Stimulated activated CD4-positive, alpha-beta T cell treated with anti-CD3 and anti-CD28 coated beads, Interleukin-2, amount 100 ng/mL, for 4 hours (primary cell): ENCODE data around the gene MYZAP.

Source experiments
- DNase-seq: peaks from one replicate; pipeline ENCODE4 v3.0.0-alpha.2; 2020; ENCODE audit warnings: low read depth

MYZAP gene

DNA sequence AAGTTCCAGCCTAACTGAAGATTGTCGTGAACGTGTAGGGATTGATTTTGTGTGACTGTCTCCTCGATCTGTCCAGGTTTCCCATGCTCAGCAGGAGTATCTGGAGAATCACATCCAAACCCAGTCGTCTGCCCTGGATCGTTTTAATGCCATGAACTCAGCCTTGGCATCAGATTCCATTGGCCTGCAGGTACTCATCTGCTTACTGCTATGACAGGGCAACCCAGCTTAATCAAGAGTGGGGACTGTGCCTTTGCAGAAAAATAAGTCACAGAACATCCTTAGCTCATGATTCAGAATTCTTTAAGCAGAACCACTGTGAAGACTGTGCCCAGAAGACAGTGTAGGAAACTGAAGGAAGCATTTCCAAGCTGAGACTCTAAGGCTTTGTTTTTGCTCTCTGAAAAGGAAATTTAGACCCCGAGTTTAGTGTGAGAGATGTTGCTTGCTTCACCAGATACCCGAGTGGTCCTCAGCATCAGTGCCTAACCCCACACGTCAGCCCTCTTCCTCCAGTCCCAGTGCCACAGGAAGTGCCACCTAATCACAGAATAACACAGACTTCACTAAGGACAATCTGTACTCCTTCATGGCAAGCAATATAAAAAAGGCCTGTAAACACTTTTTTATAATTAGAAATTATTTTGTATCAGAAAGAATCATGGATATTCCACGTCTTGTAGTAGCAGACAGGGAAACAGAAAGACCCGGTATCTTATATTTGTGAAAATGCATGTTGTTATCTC lies 34.2 kb downstream of the MYZAP start:
- DNase-seq, result no peak

DNA sequence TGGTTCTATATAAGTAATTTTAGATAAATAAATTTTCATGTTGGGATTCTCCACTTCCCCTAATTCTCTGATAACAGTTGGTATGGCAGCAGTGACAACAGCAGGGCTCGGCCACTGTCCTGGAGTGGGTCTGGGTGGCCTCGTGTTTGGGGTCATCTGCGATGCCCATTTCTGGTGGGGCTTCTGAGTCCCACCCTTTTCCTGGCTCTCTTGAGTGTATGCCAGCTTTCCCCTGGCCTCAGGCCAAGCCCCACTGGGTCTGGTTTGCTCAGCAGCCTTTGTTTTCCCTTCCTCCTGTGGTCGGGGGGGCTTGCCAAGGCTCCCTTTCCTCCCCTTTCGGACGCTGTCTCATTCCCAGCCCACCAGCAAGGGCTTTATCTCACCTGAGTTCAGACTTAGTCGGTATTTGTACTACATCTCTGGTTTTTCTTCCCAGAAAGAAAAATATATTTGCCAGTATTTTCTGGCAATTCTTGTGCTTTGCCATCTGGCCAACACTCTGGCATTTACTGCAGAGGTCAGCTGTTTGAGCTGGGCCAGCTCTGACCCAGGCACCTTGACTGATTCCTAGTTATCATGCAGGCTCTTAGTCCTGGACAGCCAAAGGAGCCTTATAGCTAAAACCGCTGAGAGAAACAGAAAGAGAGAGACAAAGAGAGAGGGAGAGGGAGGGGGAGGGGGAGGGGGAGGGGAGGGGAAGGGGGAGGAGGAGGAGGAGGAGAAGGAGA lies 35.2 kb downstream of the MYZAP start:
- no peak for DNase-seq

DNA sequence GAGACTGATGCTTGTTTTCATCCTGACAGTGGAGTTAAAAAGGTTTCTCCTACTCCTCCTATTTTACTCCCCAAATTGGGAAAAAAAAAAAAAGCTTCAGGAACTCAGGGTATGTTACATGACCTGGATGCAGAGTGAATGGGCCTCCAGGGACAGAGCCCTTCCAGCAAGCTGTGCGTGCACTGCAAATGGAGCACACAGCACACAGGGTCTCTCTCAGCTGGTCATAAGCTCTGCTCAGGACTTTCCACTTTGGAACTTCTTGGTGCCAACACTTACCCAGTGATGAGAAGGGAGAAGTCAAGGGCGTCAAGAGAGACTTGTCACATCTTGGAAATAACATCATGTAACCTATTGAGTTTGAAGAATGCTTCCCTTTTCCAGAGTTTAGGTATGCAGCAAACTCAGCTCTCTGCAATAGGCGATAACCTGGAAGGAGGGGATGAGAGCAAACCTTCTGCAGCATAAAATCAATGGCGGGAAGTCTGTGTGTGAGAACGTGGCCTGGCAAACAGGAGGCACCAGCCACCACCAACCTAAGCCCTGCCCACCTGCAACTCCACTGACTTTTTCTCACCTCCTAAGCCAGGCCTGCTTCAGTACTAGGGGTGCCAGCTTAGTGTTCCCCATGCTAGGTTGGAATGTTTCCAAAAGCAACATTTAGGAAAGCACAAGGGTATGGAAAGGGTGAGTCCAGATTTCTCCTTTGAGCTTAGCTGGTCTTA lies 39.8 kb downstream of the MYZAP start:
- DNase-seq, result no peak

DNA sequence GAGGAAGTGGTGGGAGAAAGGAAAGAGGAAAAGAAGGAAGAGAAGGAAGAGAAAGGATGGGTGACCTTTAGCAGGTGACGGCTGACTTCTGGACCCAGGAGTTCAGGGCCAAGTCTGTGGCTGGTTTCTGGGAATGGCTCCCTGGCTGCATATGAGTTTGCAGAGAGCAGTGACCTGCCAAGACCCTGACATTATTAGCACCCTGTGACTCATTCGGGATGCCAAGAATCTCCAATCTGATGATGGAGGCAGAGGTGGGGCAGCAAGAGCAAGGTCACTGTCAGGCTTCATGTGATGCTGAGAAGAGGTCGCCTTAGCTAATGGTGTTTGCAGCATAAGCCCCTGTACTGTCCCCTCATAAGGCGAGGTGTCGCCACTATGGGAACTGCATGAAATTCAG lies 42.6 kb downstream of the MYZAP start:
- no peak for DNase-seq

DNA sequence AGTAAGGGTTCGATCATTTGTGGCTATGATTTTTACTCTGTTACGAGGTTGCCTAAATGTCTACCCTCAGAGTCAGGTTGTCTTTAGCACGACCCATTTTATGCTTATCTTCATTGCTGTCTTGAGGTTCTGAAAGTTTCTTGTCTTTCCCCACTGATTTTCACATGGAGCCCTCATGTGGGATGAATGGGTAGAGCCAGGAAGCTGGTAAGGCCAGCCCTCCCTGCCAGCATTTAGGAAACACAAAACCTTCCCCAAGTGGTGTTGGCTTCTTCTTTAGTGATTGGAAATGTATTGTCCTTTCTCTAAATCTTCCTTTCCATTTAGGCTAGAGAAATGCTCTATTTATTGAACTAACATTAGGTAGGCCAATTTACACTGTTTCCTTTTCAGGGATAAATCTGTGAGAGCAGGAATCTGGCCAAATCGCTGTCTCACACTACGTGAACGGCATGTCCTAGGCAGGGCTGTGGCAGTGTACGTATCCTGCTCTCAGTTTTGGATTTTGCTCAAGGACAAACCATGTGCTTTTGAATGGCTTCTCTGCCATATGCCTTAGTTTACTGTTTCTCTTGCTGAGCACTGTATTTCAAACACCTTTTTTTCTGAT lies 43.7 kb downstream of the MYZAP start:
- no peak for DNase-seq

DNA sequence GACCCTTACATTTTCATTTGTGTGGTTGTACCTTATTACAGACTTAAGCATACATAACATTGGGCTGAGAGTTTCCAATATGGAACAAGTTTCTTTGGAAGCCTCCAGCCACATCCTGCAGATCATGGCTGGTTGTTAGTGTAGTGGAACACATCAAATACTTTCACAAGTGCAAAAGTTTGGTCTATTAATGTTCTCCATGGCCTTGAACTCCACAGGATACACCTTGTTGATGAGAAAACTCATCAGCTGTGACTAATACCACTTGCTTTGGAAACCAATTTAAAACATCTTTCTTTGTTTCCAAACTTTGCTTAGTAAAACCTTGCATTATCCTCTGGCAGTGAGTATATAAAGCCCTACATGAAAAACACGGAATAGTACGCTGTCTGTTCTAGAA lies 46.1 kb downstream of the MYZAP start:
- DNase-seq, result no peak

DNA sequence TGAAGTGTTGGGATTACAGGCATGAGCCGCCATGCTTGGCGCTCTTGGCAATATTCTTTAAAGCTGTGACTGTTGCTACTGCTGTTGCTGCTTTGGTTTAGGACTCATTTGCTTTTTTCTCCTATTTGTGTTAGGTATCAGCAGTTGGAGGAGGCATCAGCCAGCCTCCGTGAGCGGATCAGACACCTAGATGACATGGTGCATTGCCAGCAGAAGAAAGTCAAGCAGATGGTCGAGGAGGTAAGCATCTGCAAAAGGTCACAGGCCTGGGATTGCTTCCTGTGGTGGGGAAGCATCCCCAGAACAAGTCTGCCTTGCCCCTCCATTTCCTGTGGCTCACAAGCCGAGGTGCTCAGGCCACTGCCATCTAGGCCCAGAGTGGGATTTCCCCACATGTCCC lies 47.6 kb downstream of the MYZAP start:
- DNase-seq, result no peak

DNA sequence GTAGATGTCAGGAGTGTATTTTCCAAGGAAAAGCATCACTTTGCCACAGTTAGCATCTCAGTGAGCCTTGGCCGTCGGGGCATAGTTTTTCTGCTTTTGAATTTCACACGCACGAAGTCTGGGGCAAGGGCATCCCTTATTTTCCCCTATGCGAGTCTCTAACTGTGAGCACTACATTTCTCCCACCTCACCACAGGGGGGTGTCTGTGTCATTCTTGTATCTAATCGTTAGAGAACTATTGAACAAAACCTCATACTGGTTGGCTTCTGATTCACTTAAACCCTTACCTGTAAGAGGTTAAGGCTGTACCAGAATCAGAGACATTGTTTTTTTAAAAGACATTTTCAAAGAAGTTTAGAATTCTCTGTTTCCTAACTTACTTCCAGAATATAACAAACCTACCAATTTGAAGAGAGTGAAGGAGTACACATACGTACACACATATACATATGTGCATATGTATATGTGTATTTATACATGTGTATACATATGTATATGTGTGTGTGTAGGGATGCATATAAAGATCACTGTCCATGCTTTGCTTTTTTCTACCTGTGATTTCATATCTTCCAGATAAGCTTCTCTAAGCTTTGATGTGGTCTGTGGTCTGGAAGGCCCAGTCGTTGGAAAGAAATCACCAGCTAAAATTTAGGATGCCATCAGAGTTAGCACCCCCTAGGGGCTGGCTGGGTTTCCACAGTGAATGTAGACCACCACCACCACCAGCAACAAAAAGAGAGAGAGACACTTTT lies 49.4 kb downstream of the MYZAP start:
- no peak for DNase-seq

DNA sequence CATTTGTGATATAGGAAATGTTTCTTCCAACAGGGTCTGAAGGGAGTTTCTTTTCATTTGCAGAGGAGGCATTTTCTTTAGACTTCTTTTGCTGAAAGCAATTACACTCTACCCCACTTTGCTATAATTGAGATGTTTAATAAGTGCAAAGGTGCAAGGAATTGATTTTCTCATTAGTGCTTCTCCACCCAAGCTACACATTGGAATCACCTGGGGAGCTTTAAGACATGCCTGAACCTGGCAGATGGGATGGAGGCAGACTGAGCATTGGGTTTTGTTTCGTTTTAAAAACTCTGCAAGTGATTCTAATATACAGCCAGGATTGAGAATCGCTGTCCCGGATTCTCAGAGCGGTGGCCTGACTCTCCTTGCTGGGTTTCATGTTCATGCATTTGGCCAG lies 52.1 kb downstream of the MYZAP start:
- no peak for DNase-seq

DNA sequence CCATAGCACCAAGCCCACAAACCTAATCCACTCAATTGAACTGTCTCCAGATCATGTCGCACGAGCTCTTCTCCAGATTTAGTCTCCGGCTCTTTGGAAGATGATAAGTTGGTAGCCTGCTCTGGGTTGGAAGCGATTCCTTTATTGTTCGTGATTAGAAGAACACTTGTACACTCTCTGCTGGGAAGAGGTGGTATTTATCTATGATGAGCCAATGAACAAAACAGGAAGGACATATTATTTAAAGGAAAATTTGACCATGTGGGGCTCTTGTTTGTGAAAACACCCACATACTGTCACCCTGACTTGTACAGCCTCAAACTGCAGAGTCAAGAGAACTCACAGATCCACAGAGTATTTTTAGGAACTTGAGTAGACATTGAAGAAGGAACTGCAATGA lies 54.4 kb downstream of the MYZAP start:
- no peak for DNase-seq

DNA sequence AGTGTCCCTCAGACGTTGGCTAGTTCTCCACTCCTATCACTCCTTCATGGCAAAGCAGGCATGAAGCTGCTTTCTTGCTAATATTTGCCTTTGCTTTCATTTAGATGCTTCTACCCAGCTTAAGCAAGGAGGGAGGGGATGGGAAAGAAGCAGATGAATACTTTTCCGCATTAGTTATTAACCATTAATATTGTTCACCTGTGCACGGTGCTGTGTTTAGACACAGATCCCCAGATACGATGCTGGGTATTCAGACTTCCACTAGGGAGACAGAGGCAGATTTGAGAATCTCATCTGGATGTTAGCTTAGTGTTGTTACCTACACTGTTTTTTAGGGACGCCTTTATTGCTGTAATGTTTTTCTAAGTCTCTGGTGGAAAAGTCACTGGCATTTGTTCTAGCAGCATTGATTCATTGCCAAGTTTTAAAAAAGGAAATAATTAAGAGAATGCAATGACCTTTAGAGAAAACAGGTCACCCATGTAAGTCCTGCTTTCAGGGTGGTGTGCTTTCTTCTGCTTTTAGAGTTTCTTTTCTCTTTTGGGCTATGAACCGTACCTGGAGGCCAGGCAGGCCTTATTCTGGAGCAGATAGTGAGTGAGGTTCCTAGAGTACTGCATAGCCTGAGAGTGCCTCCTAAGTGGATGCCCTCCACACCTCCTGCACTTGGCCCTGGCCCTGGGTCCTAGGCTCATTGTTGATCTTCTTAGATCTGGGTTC lies 55.5 kb downstream of the MYZAP start:
- no peak for DNase-seq

DNA sequence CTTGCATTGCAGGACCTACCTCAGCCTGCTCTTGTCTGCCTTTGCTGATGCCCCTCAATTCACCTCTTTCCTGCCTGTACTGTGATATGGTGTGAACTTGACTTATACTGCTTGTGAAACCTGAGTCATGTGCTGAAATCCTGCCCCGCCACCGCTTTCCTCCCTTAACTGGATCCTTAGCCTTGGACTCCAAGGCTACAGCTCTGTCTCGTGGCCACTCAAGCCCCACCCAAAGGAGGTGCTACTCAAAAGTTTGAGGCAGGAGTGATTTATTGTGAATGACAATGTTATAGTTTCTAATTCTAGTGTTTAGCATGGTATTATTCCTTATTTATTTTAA lies 56.1 kb downstream of the MYZAP start:
- DNase-seq, result no peak

DNA sequence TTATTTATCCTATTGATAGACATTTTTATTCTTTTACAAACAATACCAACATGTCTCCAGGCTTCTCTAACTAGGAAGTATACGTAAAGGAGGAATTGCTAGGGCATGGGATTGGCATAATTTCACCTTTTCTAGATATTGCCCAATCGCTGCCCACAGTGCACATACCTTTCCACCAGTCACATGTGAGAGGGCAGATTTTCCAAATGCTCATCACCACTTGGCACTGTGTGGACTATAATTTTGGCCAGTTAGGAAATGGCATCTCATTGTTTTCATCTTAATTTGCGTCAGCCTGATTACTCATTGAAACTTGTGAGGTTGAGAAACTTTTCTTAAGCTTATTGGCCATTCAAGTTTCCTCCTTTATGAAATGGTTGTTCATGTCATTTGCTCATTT lies 57.4 kb downstream of the MYZAP start:
- DNase-seq, result no peak

DNA sequence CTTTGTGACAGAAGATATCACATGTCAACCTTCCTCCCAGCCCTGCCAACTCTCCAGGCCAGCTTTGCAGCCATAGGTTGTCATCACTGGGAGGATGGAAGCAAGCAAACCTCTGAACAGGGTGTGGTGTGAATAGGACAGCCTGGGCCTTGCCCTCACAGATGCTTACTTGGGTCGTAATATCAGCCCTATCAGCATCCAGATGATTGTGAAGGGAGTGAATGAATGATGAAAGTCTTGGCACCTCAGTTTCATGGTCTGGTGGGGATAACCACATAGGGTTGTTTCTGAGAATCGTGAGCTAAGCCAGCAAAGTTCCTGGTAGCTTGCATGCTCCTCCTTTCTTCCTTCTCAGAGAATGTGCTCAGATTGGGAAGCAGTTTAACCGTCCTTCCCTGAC lies 59.7 kb downstream of the MYZAP start:
- no peak for DNase-seq

DNA sequence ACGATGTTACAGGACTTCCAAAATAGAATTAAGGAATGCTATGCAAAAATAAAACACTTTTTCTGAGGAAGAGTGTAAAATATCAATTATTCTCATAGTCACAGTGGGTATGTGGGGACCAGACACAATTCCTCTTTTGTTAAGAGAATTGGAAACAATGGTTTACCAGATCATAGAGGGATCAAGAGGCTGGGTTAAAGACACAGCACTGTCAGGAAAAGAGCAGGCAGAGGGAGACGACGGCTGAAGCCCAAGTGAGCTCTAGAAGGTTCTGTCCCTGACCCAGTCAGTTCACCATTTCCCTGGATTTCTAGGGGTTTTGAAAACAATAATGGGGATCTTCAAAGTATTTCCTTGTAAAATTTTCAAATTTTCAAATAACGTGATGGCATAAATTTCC lies 60.8 kb downstream of the MYZAP start:
- no peak for DNase-seq

DNA sequence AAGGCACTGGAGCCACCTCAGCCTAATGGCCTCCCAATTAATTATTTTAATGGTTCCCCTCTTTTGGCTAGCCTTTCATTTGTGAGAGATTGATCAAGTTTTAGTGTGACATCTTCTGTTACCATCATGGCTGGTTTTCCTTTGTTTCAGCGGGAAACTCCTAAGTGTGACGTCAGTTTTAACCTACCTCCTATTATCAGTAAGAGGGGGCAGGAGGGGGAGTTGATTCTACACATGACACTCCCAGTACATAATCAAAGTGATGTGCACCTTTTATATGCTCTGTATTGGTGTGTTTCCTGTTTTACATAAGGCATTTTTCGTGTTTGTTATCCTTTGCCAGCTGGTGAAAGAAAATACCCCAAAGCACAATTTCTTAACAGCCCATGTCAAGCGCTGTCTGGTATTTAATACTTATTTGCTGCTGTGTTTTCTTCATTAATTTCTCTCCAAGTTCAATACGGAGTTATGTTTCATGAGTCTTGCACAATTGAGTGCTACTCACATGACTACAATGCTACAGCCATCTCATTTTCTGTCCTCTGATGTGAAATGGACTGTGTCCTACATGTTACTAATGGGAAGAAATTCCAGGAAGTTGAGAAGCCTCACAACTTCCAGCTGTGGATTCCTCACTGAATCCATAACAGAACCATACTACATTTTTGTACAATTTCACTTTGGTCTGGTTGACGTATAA lies 62.6 kb downstream of the MYZAP start:
- no peak for DNase-seq

DNA sequence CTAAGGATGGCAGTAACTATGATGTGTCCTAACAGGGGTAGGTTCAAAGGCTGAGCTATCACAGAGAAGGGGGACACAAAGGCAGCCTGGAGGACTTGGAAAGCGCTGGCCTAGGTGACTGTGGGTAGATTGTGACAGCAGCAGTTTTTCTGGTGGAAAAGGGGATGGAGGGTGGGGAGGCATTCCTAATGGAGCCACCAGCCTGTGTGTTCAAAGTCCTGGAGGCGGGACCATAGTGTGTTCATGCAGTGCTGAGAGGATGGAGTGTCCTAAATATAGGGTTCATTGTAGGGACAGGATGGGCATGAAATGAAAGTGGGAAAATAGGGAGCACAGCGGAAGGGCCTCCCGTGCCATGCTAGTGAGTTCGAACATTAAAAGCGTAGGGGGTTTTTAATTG lies 63.3 kb downstream of the MYZAP start:
- DNase-seq, result no peak

DNA sequence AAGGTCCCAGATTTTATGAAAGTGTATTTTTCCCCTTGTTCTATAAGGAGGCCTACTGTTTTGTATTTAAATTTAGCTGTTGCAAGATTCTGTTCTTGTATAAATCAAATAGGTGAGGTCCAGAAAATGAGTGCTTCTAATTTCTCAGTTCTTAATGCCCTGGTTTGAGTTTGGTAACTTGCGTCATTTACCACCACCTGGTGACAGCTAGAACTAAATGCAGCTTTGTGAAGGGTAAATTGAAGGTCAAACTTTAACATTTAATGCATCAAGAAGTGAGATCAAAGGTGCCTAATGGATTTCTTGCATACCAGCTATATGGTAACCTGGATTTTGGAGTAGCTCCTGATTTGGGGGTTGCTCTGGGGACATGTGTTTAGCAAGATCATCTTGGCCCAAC lies 64.1 kb downstream of the MYZAP start:
- no peak for DNase-seq

DNA sequence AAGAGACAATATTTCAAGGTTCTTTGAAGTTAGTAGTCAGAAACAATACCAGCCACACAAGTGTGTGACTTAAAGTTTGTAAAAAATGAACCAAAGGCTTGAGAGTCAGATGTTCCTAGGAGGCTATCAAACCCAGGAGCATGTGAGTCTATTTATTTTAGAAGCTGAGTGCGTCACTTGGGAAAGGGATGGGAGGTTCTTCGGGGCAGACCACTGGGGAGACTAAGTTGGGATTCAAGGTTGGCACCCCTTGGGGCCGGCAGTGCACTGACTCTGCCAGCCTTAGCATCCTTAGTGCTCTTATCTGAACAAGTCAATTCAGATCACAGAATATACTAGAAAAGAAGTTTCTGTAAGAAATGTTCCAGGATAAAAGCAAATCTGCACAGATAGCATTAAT lies 64.7 kb downstream of the MYZAP start:
- DNase-seq, result no peak

DNA sequence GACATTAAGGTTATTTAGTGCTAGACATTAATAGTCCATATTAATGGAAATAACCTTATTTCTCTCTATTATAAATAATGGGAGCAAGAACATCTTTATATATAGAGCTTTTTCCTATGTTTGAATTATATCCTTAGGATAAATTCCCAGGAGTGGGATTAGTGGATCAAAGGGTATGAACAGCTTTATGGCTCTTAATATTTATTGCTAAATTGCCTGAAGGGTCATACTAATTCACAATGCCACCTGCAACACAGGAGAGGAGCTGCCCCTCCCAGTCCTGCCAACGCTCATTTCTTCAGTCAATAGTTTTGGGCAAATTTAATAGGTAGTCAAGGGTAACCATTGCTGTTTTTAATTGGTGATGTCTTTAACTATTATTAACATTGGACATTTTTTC lies 65.9 kb downstream of the MYZAP start:
- no peak for DNase-seq
